Esophagus muscularis mucosa (tissue), 4 donors: ENCODE data around the gene TBX15. TPM values are rescaled to one million over a fixed set of nuclear protein-coding genes. Genes with fewer than 3 reads are reported as not detected.
A peak's percentile ranks its signal among the peaks of the same experiment; 100 is the strongest.

Experiments used
- DNase-seq: peaks from one replicate; pipeline ENCODE4 v3.0.0-alpha.2; 2017; ENCODE audit errors: extremely low spot score
- H3K27ac ChIP-seq, 4 donors: fragments of 200-600 bp; sonication (generic); replicated peaks in 1 of 4; 1 replicate in 3 of 4; 2 replicates in 1 of 4; pipeline ENCODE4 v1.5.1; 2016 to 2019; ENCODE audit warnings: mild to moderate bottlenecking in 1 of 4
- H3K27me3 ChIP-seq, 4 donors: fragments of 200-600 bp; sonication (generic); one replicate each; pipeline versions ENCODE4 v1.5.1 to v1.6.0; 2016 to 2019
- H3K36me3 ChIP-seq, 4 donors: fragments of 200-600 bp; sonication (generic); one replicate each; pipeline ENCODE4 v1.5.1; 2016 to 2019
- H3K4me1 ChIP-seq, 4 donors: fragments of 200-600 bp; sonication (generic); one replicate each; pipeline ENCODE4 v1.5.1; 2016 to 2019
- H3K4me3 ChIP-seq, 4 donors: fragments of 200-600 bp; sonication (generic); 1 replicate in 2 of 4; 2 replicates in 2 of 4; pipeline ENCODE4 v1.5.1; 2016 to 2019; ENCODE audit warnings: mild to moderate bottlenecking in 4 of 4, moderate library complexity in 1 of 4
- H3K9me3 ChIP-seq, 4 donors: fragments of 200-600 bp; sonication (generic); 1 replicate in 3 of 4; 2 replicates in 1 of 4; pipeline ENCODE4 v1.5.1; 2016 to 2019
- CTCF ChIP-seq, 3 experiments: fragments of 200-600 bp in 2 of 3; fragments of 450-650 bp in 1 of 3; sonication (generic) in 2 of 3; IDR thresholded peaks; one replicate each; pipeline ENCODE4 v1.5.1; 2017 to 2019; ENCODE audit warnings: antibody characterized with exemption in 3 of 3, mild to moderate bottlenecking in 2 of 3, moderate library complexity in 1 of 3
- EP300 ChIP-seq: sonication (generic); formaldehyde crosslinking; IDR thresholded peaks from one replicate; pipeline ENCODE4 v1.6.1; 2017; ENCODE audit warnings: antibody characterized with exemption
- POLR2A ChIP-seq: fragments of 450-650 bp; IDR thresholded peaks from one replicate; pipeline ENCODE4 v1.6.1; 2017; ENCODE audit warnings: antibody characterized with exemption, moderate library complexity, mild to moderate bottlenecking, low read depth
- POLR2AphosphoS5 ChIP-seq, 2 donors: sonication (generic); formaldehyde crosslinking; IDR thresholded peaks; one replicate each; pipeline ENCODE4 v1.6.1; 2017; ENCODE audit warnings: antibody characterized with exemption in 2 of 2
- WGBS: methylation state at CpG from one replicate; pipeline ENCODE4 v1.1.5; 2018; 5-methylcytosine and 5-hydroxymethylcytosine counted together
- intact Hi-C: fragments of 100-400 bp; cut with DNase I; formaldehyde crosslinking; loops from one replicate; pipeline ENCODE4 v1.15.1; 2023
- total RNA-seq, 4 donors: library from RNA; depleted of rRNA; stranded (reverse); fragments of >200 nt; gene quantifications; one replicate each; pipeline versions ENCODE4 v1.1.0 to v1.2.1, GENCODE V29; 2016

TBX15 gene
- total RNA-seq, 4 donors from 2014 or later, result 0.42 to 1.2 (median 0.79) TPM

GRCh38 chr1:118978914-118979701 lies 9.0 kb downstream of the TBX15 start:
- Histone ChIP-seq H3K9me3 (no peaks in the 10 kb centered on the region), H3K27me3 (peaks cover 0 to 69% (median 42%) of the 10 kb centered on the region in 4 donors), H3K36me3 (no peaks in the 10 kb centered on the region), H3K27ac (no peak overlapping the region), H3K4me3 (peak overlapping the region; percentile 11 to 27 (median 22)), H3K4me1 (peaks cover 5 to 17% (median 15%) of the 10 kb centered on the region in 4 donors)
- intact Hi-C loops, result no loop called here
- TF ChIP-seq EP300, result no peak
- no peak for TF ChIP-seq CTCF (IDR thresholded peaks at IDR 0.05)
- no peak for TF ChIP-seq POLR2A
- TF ChIP-seq POLR2AphosphoS5 (IDR thresholded peaks at IDR 0.05), result no peak
- DNase-seq, result no peak
- 18% methylated on average over 23 of the region's 23 CpGs for WGBS

- H3K36me3 ChIP-seq, result no peaks in the 10 kb centered on the region
- DNase-seq, result no peak
- H3K27me3 ChIP-seq, result peaks cover 0 to 65% (median 29%) of the 10 kb centered on the region in 4 donors
- no peak overlapping the region for H3K27ac ChIP-seq
- no peak overlapping the region for H3K4me3 ChIP-seq
- no peak for TF ChIP-seq POLR2AphosphoS5 (IDR thresholded peaks at IDR 0.05)
- TF ChIP-seq EP300, result no peak
- TF ChIP-seq POLR2A, result no peak
- no peak for TF ChIP-seq CTCF (IDR thresholded peaks at IDR 0.05)
- H3K4me1 ChIP-seq, result peaks cover 3 to 12% (median 12%) of the 10 kb centered on the region in 4 donors
- H3K9me3 ChIP-seq, result no peaks in the 10 kb centered on the region
- intact Hi-C loops, result no loop called here
- 81% methylated on average over 2 of the region's 2 CpGs for WGBS
These were observed 10.5 kb downstream of the TBX15 start for GRCh38 chr1:118977600-118977999.

GRCh38 chr1:118974661-118975060 lies 13.5 kb downstream of the TBX15 start:
- H3K27me3 ChIP-seq, result peaks cover 0 to 56% (median 7%) of the 10 kb centered on the region in 4 donors
- no peak overlapping the region for H3K4me3 ChIP-seq
- 55% methylated on average over 4 of the region's 4 CpGs for WGBS
- no peaks in the 10 kb centered on the region for H3K9me3 ChIP-seq
- no peaks in the 10 kb centered on the region for H3K36me3 ChIP-seq
- intact Hi-C loops, result no loop called here
- no peak for DNase-seq
- H3K27ac ChIP-seq, result no peak overlapping the region
- peaks cover 0 to 7% (median 7%) of the 10 kb centered on the region in 4 donors for H3K4me1 ChIP-seq
- no peak for TF ChIP-seq POLR2AphosphoS5 (IDR thresholded peaks at IDR 0.05)
- TF ChIP-seq CTCF (IDR thresholded peaks at IDR 0.05), result no peak
- TF ChIP-seq POLR2A, result no peak
- no peak for TF ChIP-seq EP300

GRCh38 chr1:118973531-118974137 lies 14.5 kb downstream of the TBX15 start:
- intact Hi-C loops, result no loop called here

More at GRCh38 chr1:118973531-118974137, 14.5 kb downstream of the TBX15 start:
- WGBS, result 75% methylated on average over 5 of the region's 5 CpGs
- H3K4me1 ChIP-seq, result no peaks in the 10 kb centered on the region
- DNase-seq, result no peak
- H3K27ac ChIP-seq, result no peak overlapping the region
- H3K9me3 ChIP-seq, result no peaks in the 10 kb centered on the region
- TF ChIP-seq CTCF (IDR thresholded peaks at IDR 0.05), result no peak
- no peak for TF ChIP-seq POLR2A
- no peak for TF ChIP-seq EP300
- no peak for TF ChIP-seq POLR2AphosphoS5 (IDR thresholded peaks at IDR 0.05)
- no peak overlapping the region for H3K4me3 ChIP-seq
- H3K27me3 ChIP-seq, result peaks cover 0 to 46% (median 2%) of the 10 kb centered on the region in 4 donors
- no peaks in the 10 kb centered on the region for H3K36me3 ChIP-seq
